H1 (cell line): ENCODE data around the gene EMD. TPM values are rescaled to one million over a fixed set of nuclear protein-coding genes. Genes with fewer than 3 reads are reported as not detected.

Source experiments
- CTCF ChIA-PET: fragments of 300-600 bp; sonication (Branson Sonifier 250); formaldehyde crosslinking; loops from one replicate; lab custom pipeline; 2021; ENCODE audit not compliant: partially characterized antibody; lab: Charles Lee
- POLR2A ChIA-PET: fragments of 300-600 bp; sonication (Branson Sonifier 250); formaldehyde crosslinking; loops from one replicate; lab custom pipeline; 2021; ENCODE audit warnings: inconsistent platforms; ENCODE audit not compliant: partially characterized antibody; lab: Charles Lee
- DNase-seq, 2 experiments: peaks; one replicate each; pipeline versions ENCODE4 v3.0.0 to v3.0.0-alpha.2; 2010 to 2022; ENCODE audit warnings: low spot score in 2 of 2, low read depth in 1 of 2, mixed read lengths in 1 of 2
- FAIRE-seq: peaks from 2 replicates; lab custom pipeline; 2011; peaks lifted over from hg19 to GRCh38; lab: Jason Lieb, UNC
- H2AFZ ChIP-seq: 2 replicates; pipeline ENCODE4 v1.8.1; 2012; ENCODE audit warnings: low read length, inconsistent platforms
- H2AK5ac ChIP-seq: 2 replicates; pipeline ENCODE4 v1.6.1; 2013; ENCODE audit warnings: low read depth, low read length
- H2BK120ac ChIP-seq: replicated peaks from 2 replicates; pipeline ENCODE3; 2013; ENCODE audit warnings: low read depth, low read length, inconsistent platforms
- H2BK12ac ChIP-seq: 2 replicates; pipeline ENCODE4 v1.6.1; 2013; ENCODE audit warnings: low read depth, low read length
- H2BK15ac ChIP-seq: 2 replicates; pipeline ENCODE4 v1.6.1; 2013; ENCODE audit warnings: low read length
- H2BK20ac ChIP-seq: 2 replicates; pipeline ENCODE4 v1.6.1; 2013; ENCODE audit warnings: low read length
- H2BK5ac ChIP-seq: 2 replicates; pipeline ENCODE4 v1.6.1; 2013; ENCODE audit warnings: low read depth, low read length
- H3K14ac ChIP-seq: 2 replicates; pipeline ENCODE4 v1.6.1; 2013; ENCODE audit warnings: inconsistent platforms; ENCODE audit not compliant: insufficient read length
- H3K18ac ChIP-seq: 2 replicates; pipeline ENCODE4 v1.6.1; 2013; ENCODE audit warnings: low read length; ENCODE audit errors: extremely low read depth
- H3K23ac ChIP-seq: 2 replicates; pipeline ENCODE4 v1.6.1; 2013; ENCODE audit warnings: inconsistent platforms; ENCODE audit not compliant: insufficient read length
- H3K23me2 ChIP-seq: 2 replicates; pipeline ENCODE4 v1.6.1; 2013; ENCODE audit warnings: low read depth, low read length
- H3K27ac ChIP-seq: 2 replicates; pipeline ENCODE4 v1.6.1; 2011; ENCODE audit warnings: low read depth, low read length, inconsistent platforms
- H3K27me3 ChIP-seq, 4 experiments: replicated peaks in 1 of 4; 1 replicate in 1 of 4; 2 replicates in 3 of 4; pipeline versions ENCODE4 v1.6.1 to v1.8.1; 2011 to 2013; ENCODE audit warnings: low read length in 3 of 4, mild to moderate bottlenecking in 3 of 4, inconsistent platforms in 2 of 4, mixed read lengths in 2 of 4, moderate library complexity in 1 of 4; ENCODE audit not compliant: control insufficient read depth in 3 of 4, insufficient read depth in 3 of 4; ENCODE audit errors: extremely low read depth in 1 of 4
- H3K36me3 ChIP-seq, 4 experiments: 2 replicates each; pipeline versions ENCODE4 v1.6.1 to v1.8.1; 2011 to 2013; ENCODE audit warnings: mild to moderate bottlenecking in 4 of 4, low read length in 3 of 4, moderate library complexity in 2 of 4, control low read depth in 1 of 4, inconsistent platforms in 1 of 4; ENCODE audit not compliant: insufficient read depth in 4 of 4, control insufficient read depth in 2 of 4
- H3K4ac ChIP-seq: replicated peaks from 2 replicates; pipeline ENCODE3; 2013; ENCODE audit warnings: low read length, low read depth, mixed read lengths, inconsistent platforms; ENCODE audit not compliant: insufficient read length
- H3K4me1 ChIP-seq, 4 experiments: replicated peaks in 1 of 4; 1 replicate in 1 of 4; 2 replicates in 3 of 4; pipeline versions ENCODE4 v1.6.1 to v1.8.1; 2011 to 2013; ENCODE audit warnings: low read length in 3 of 4, inconsistent platforms in 2 of 4, mixed read lengths in 1 of 4; ENCODE audit not compliant: insufficient read depth in 4 of 4, control insufficient read depth in 3 of 4
- H3K4me2 ChIP-seq, 2 experiments: 2 replicates each; pipeline versions ENCODE4 v1.6.1 to v1.8.1; 2011 to 2013; ENCODE audit warnings: low read depth in 2 of 2, low read length in 2 of 2, control low read depth in 1 of 2, inconsistent platforms in 1 of 2, mild to moderate bottlenecking in 1 of 2; ENCODE audit not compliant: insufficient read depth in 1 of 2
- H3K4me3 ChIP-seq, 4 experiments: fragments of 200-600, 300-600 bp in 1 of 4; sonication (generic), shearing (Covaris generic), sonication (Bioruptor Twin) in 1 of 4; 2 replicates each; pipeline versions ENCODE4 v1.5.1 to v1.8.1; 2011 to 2016; ENCODE audit warnings: low read length in 4 of 4, low read depth in 3 of 4, control low read depth in 2 of 4, inconsistent platforms in 2 of 4, mild to moderate bottlenecking in 2 of 4, mixed read lengths in 1 of 4, moderate library complexity in 1 of 4; ENCODE audit not compliant: insufficient read depth in 2 of 4; ENCODE audit errors: extremely low read depth in 1 of 4
- H3K56ac ChIP-seq: replicated peaks from 2 replicates; pipeline ENCODE3; 2013; ENCODE audit warnings: low read depth, mild to moderate bottlenecking, mixed read lengths, low read length, inconsistent platforms; ENCODE audit not compliant: insufficient read length
- H3K79me1 ChIP-seq: 2 replicates; pipeline ENCODE4 v1.6.1; 2013; ENCODE audit warnings: low read depth, low read length, control low read depth
- H3K79me2 ChIP-seq, 2 experiments: 2 replicates each; pipeline versions ENCODE4 v1.6.1 to v1.8.1; 2012 to 2013; ENCODE audit warnings: low read length in 2 of 2, mild to moderate bottlenecking in 2 of 2, inconsistent platforms in 1 of 2; ENCODE audit not compliant: insufficient read depth in 2 of 2, control insufficient read depth in 1 of 2
- H3K9ac ChIP-seq, 4 experiments: replicated peaks in 1 of 4; 1 replicate in 1 of 4; 2 replicates in 3 of 4; pipeline versions ENCODE4 v1.6.1 to v1.8.1; 2011 to 2013; ENCODE audit warnings: low read depth in 3 of 4, low read length in 3 of 4, control low read depth in 2 of 4, mild to moderate bottlenecking in 2 of 4, moderate library complexity in 2 of 4, inconsistent platforms in 1 of 4; ENCODE audit errors: extremely low read depth in 1 of 4
- H3K9me3 ChIP-seq, 2 experiments: 2 replicates each; pipeline versions ENCODE4 v1.6.1 to v1.8.1; 2012 to 2013; ENCODE audit warnings: mild to moderate bottlenecking in 2 of 2, moderate library complexity in 2 of 2, control low read depth in 1 of 2, inconsistent platforms in 1 of 2, low read depth in 1 of 2, low read length in 1 of 2, mixed read lengths in 1 of 2; ENCODE audit not compliant: insufficient read depth in 2 of 2
- H4K20me1 ChIP-seq, 2 experiments: replicated peaks in 1 of 2; 2 replicates each; pipeline versions ENCODE3 to v1.8.1; 2011 to 2013; ENCODE audit warnings: inconsistent platforms in 2 of 2, low read length in 2 of 2, mild to moderate bottlenecking in 1 of 2; ENCODE audit not compliant: insufficient read depth in 2 of 2, control insufficient read depth in 1 of 2
- H4K5ac ChIP-seq: 2 replicates; pipeline ENCODE4 v1.6.1; 2013; ENCODE audit warnings: low read length, low read depth, mixed read lengths, inconsistent platforms; ENCODE audit not compliant: insufficient read length
- H4K8ac ChIP-seq: 2 replicates; pipeline ENCODE4 v1.8.0; 2013; ENCODE audit warnings: mild to moderate bottlenecking, moderate library complexity, low read length, inconsistent platforms; ENCODE audit not compliant: insufficient read depth; ENCODE audit errors: extremely low read depth
- H4K91ac ChIP-seq: replicated peaks from 2 replicates; pipeline ENCODE3; 2013; ENCODE audit warnings: low read length, mixed read lengths, inconsistent platforms; ENCODE audit not compliant: insufficient read length
- CHD1 ChIP-seq: IDR thresholded peaks from 2 replicates; pipeline ENCODE4 v1.6.1; 2012; ENCODE audit warnings: low read depth, low read length, improper control_type of control experiment
- POLR2A ChIP-seq, 2 experiments: IDR thresholded peaks; 1 replicate in 1 of 2; 2 replicates in 1 of 2; pipeline ENCODE4 v1.6.1; 2011; ENCODE audit warnings: low read depth in 2 of 2, low read length in 2 of 2, mild to moderate bottlenecking in 2 of 2; ENCODE audit errors: control extremely low read depth in 1 of 2
- POU5F1 ChIP-seq: IDR thresholded peaks from 2 replicates; pipeline ENCODE4 v1.6.1; 2011; ENCODE audit warnings: low read depth, mild to moderate bottlenecking, low read length, moderate library complexity
- RAD21 ChIP-seq, 2 experiments: IDR thresholded peaks in 1 of 2; conservative IDR thresholded peaks in 1 of 2; 2 replicates each; pipeline ENCODE4 v1.6.1; 2011; ENCODE audit warnings: low read depth in 2 of 2, low read length in 2 of 2, improper control_type of control experiment in 1 of 2, inconsistent platforms in 1 of 2, mild to moderate bottlenecking in 1 of 2, moderate library complexity in 1 of 2
- SRF ChIP-seq: IDR thresholded peaks from 2 replicates; pipeline ENCODE4 v1.6.1; 2011; ENCODE audit warnings: mild to moderate bottlenecking, low read depth, low read length, moderate library complexity
- TAF7 ChIP-seq: optimal IDR thresholded peaks from 2 replicates; pipeline ENCODE3; 2011; ENCODE audit warnings: low read depth, mild to moderate bottlenecking, inconsistent platforms, low read length, moderate library complexity, borderline replicate concordance
- WGBS, 2 experiments: shearing (Covaris generic) in 1 of 2; methylation state at CpG; one replicate each; pipeline versions ENCODE4 v1.1.6 to v1.1.7; 2013 to 2015; ENCODE audit warnings: low lambda C conversion rate in 2 of 2, mixed read lengths in 2 of 2, inconsistent platforms in 1 of 2, low coverage in 1 of 2, missing lambda C conversion rate in 1 of 2; ENCODE audit not compliant: insufficient replicate concordance in 2 of 2, insufficient coverage in 1 of 2, insufficient read length in 1 of 2; ENCODE audit errors: extremely low coverage in 1 of 2, missing lambda C conversion rate in 1 of 2; 5-methylcytosine and 5-hydroxymethylcytosine counted together
- polyA plus RNA-seq, 7 experiments: library from polyadenylated mRNA; depleted of rRNA in 3 of 7; stranded (reverse) in 5 of 7; unstranded in 2 of 7; fragments of >200 nt in 5 of 7; fragments of 200-250 nt in 2 of 7; gene quantifications; 1 replicate in 5 of 7; 2 replicates in 1 of 7; 4 replicates in 1 of 7; pipeline versions ENCODE4 v1.2.1 to v1.2.3, GENCODE V29; 2011 to 2013; ENCODE audit warnings: missing spikeins in 2 of 7, mixed read lengths in 2 of 7
- total RNA-seq: library from RNA; stranded (reverse); fragmentation: NEBNext Ultra II Directional; extraction: Animal tissue kit (Norgen Biotek cat#: 25700); gene quantifications from 2 replicates; pipeline ENCODE4 v1.2.1, GENCODE V29; 2021
- TF ChIP-seq, protein P1 (sequence below): IDR thresholded peaks from 2 replicates; pipeline ENCODE4 v1.6.1; 2011; ENCODE audit warnings: low read length, improper control_type of control experiment

Gene EMD
- total and polyA plus RNA-seq, 2 of the 8 experiments (the other 6 are each of a cell fraction or from before 2014, with no cell fraction given) = 45.5 to 109 TPM

DNA sequence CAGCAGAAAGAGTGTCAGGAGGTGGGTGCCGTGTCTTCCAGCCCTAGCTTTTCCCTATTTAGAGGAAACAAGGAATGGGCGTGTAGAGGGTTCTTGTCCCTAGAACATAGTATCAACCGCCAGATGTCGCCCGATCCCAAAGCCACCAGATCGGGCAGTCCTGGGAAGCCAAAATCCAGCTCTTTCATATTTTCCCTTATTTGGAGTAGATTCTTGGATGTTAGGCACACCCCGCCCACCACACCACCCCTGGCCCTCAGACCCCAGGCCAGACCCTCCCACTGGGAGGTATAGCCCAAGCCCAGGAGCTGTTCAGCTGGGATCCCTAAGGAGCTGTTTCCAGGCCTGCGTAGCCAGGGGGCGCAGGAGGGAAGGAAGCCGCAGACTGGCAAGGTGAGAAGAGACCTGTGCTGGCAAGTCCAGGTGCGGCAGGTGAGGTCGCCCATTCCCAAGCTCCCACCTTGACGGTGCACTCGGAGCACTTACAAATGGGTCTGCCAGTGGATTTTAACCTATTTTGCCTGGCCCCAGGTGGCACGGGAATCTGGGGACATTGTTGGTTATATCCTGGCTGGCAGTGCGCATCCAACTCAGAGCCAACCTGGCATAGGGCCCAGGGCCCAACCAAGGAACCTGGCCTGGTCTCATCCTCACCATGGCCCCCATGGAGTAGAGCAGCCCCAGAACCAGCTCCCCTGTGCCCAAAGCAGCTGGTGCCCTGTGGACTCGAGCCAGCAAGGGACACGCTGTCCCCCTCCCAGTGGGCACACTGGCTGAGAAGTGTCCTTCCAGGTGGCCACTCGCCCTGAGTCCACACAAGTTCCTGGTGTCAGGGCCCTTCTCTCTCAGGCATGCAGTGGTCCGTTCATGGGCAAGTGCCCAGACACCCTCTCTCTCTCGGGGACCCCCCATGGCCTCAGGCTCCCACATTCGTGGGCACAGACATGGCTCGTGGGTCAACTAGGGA, 5.5 kb upstream of the EMD start:
- peak overlapping the region; percentile 75; the same call in 1 of the 2 replicates for H2BK12ac ChIP-seq
- peak overlapping the region; percentile 72 for H2BK120ac ChIP-seq
- peaks cover 0 to 17% (median 10%) of the 10 kb centered on the region in 4 experiments; a peak in 6 of 7 replicates for H3K4me1 ChIP-seq
- H3K27me3 ChIP-seq = peaks cover 0 to 3% (median 0%) of the 10 kb centered on the region in 4 experiments; a peak in 2 of 7 replicates
- peak overlapping the region; percentile 60 for H3K18ac ChIP-seq
- peak overlapping the region; percentile 15 for H4K5ac ChIP-seq
- peak overlapping the region; percentile 38 for H3K4ac ChIP-seq
- POLR2A ChIA-PET = interaction anchor here (0.7 to 5.7 kb wide), 12 partner anchors 8 to 143 kb away, joined by 3 to 96 read pairs (median 4); partner anchors contain the start of genes FAM3A and RPL10
- H3K4me2 ChIP-seq = peak overlapping the region; percentile 45 to 65
- peak overlapping the region; percentile 66; the same call in 1 of the 2 replicates for H2BK5ac ChIP-seq
- no peak overlapping the region for H3K27ac ChIP-seq
- H2AFZ ChIP-seq = no peak overlapping the region
- H3K9ac ChIP-seq = peak overlapping the region in 1 of 4 experiments; percentile 13; a peak in 2 of 7 replicates
- H3K36me3 ChIP-seq = peaks cover 0 to 8% (median 2%) of the 10 kb centered on the region in 4 experiments; a peak in 1 of 8 replicates
- no peaks in the 10 kb centered on the region for H3K9me3 ChIP-seq
- peak overlapping the region in 3 of 4 experiments; percentile 12 to 55 (median 29); a peak in 5 of 8 replicates for H3K4me3 ChIP-seq
- H3K23ac ChIP-seq = no peak overlapping the region
- no peak overlapping the region for H3K14ac ChIP-seq
- CTCF ChIA-PET = interaction anchor here (0.5 to 2.6 kb wide), 24 partner anchors 9 to 445 kb away, joined by 3 to 29 read pairs (median 3); partner anchors contain the start of genes DNASE1L1, RPL10 and SLC10A3
- H2BK15ac ChIP-seq = no peak overlapping the region
- H4K20me1 ChIP-seq = peaks cover 0 to 3% of the 10 kb centered on the region in 2 experiments
- H4K8ac ChIP-seq = no peak overlapping the region; the same call in 1 of the 2 replicates
- peak overlapping the region; percentile 97 for H4K91ac ChIP-seq
- peak; percentile 13 for FAIRE-seq
- no peak overlapping the region for H3K56ac ChIP-seq
- no peaks in the 10 kb centered on the region for H3K79me1 ChIP-seq
- H2BK20ac ChIP-seq = peak overlapping the region; percentile 97; the same call in 1 of the 2 replicates
- peak; percentile 72 to 73 for DNase-seq
- WGBS, 2 experiments = 27% methylated on average over 17 of the region's 23 CpGs; no CpG with 5 or more reads in 1 of the 2 experiments
- H3K79me2 ChIP-seq = peaks cover 8 to 22% of the 10 kb centered on the region in 2 experiments; a peak in 3 of 4 replicates
- peaks cover 5% of the 10 kb centered on the region; the same call in 1 of the 2 replicates for H3K23me2 ChIP-seq
- peak overlapping the region; percentile 67; the same call in 1 of the 2 replicates for H2AK5ac ChIP-seq
- TF ChIP-seq RAD21 (IDR thresholded peaks at IDR 0.05 in 1 of 2, conservative IDR thresholded peaks at IDR 0.05 in 1 of 2; ENCODE audit: low read depth in 2 of 2, low read length in 2 of 2) (peak; percentile 11 to 44), TAF7 (peak; percentile 24), POLR2A (IDR thresholded peaks at IDR 0.05; ENCODE audit: control extremely low read depth in 1 of 2, low read depth in 2 of 2, low read length in 2 of 2) (peak in 1 of 2 experiments; percentile 23; a peak in 1 of 3 replicates), POU5F1 (no peak), CHD1 (no peak), SRF (peak; percentile 63; the same call in 1 of the 2 replicates)
- TF ChIP-seq, protein P1, sequence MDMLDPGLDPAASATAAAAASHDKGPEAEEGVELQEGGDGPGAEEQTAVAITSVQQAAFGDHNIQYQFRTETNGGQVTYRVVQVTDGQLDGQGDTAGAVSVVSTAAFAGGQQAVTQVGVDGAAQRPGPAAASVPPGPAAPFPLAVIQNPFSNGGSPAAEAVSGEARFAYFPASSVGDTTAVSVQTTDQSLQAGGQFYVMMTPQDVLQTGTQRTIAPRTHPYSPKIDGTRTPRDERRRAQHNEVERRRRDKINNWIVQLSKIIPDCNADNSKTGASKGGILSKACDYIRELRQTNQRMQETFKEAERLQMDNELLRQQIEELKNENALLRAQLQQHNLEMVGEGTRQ = no peak
